Measurements from ENCODE around the gene SLC23A1. TPM values are rescaled to one million over a fixed set of nuclear protein-coding genes. Genes with fewer than 3 reads are reported as not detected.

Gene SLC23A1
- total RNA-seq, 1 donor from 2014 or later: 2.1 TPM

GRCh38 chr5:139341689-139342422, 41.2 kb downstream of the SLC23A1 start, which contains the start of gene PAIP2:
Gene PAIP2, plus strand, starts transcription at chr5:139341854. Its CDS starts 21,931 bp downstream, at chr5:139363785.
- peak within 1 kb of the TSS; percentile 100 for H3K4me3 Mint-ChIP-seq
- H3K9me3 Mint-ChIP-seq: no peaks in the 10 kb centered on the region
- TF ChIP-seq, protein P1, sequence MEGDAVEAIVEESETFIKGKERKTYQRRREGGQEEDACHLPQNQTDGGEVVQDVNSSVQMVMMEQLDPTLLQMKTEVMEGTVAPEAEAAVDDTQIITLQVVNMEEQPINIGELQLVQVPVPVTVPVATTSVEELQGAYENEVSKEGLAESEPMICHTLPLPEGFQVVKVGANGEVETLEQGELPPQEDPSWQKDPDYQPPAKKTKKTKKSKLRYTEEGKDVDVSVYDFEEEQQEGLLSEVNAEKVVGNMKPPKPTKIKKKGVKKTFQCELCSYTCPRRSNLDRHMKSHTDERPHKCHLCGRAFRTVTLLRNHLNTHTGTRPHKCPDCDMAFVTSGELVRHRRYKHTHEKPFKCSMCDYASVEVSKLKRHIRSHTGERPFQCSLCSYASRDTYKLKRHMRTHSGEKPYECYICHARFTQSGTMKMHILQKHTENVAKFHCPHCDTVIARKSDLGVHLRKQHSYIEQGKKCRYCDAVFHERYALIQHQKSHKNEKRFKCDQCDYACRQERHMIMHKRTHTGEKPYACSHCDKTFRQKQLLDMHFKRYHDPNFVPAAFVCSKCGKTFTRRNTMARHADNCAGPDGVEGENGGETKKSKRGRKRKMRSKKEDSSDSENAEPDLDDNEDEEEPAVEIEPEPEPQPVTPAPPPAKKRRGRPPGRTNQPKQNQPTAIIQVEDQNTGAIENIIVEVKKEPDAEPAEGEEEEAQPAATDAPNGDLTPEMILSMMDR (conservative IDR thresholded peaks at IDR 0.05): peak; percentile 64
- DNase-seq (ENCODE audit: extremely low spot score, unreplicated experiment): peak; percentile 97
- peaks cover 21% of the 10 kb centered on the region for H3K36me3 Mint-ChIP-seq
- H3K27me3 Mint-ChIP-seq: peaks cover 6% of the 10 kb centered on the region
- H3K27ac Mint-ChIP-seq: peak within 1 kb of the TSS; percentile 99
- peaks cover 34% of the 10 kb centered on the region for H3K4me1 Mint-ChIP-seq (ENCODE audit: unreplicated experiment)

DNA sequence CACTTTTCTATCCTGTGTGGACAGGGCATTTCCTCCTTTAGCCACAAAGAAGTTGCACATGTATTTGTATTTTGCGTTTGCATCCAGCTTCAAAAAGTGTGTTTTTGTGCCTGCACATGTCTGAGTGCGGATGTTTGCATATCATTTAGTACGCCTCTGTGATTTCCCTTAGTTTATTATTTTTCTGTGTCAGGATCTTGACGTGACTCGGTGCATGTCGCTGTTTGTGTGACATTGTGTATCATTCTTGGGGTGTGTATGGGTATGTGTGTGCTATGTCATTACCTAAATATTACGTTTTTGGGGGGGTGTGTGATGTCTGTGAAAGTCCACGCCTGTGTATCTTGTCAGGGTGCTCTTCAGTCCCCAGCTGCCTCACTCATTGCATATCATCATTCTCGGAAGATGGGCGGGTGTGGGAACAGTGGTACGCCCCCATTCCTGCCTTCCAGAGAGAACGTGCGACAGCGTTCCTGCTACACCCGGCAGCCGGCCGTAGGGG, 41.9 kb downstream of the SLC23A1 start:
- no peak for DNase-seq (ENCODE audit: extremely low spot score, unreplicated experiment)
- H3K36me3 Mint-ChIP-seq: peaks cover 21% of the 10 kb centered on the region
- H3K9me3 Mint-ChIP-seq: no peaks in the 10 kb centered on the region
- TF ChIP-seq, protein P1 (conservative IDR thresholded peaks at IDR 0.05): no peak
- peak overlapping the region; percentile 100 for H3K4me3 Mint-ChIP-seq
- peaks cover 34% of the 10 kb centered on the region for H3K4me1 Mint-ChIP-seq (ENCODE audit: unreplicated experiment)
- H3K27me3 Mint-ChIP-seq: peaks cover 6% of the 10 kb centered on the region
- H3K27ac Mint-ChIP-seq: peak overlapping the region; percentile 99

DNA sequence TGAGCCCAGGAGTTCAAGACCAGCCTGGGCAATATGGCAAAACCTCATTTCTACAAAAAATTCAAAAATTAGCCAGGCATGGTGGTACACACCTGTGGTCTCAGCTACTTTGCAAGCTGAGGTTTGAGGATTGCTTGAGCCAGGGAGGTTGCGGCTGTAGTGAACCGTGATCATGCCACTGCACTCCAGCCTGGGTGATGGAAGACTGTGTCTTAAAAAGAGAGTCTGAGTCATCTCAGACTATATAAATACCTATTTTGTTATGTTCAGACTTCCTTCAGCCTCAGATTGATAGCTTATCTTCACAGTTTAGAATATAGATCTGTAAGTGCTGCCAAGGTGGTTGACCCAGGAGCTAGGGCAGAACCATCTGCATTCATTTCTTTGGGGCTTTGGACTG, 43.0 kb downstream of the SLC23A1 start:
- Mint-ChIP-seq H3K9me3 (no peaks in the 10 kb centered on the region), H3K36me3 (peaks cover 13% of the 10 kb centered on the region), H3K27me3 (peaks cover 6% of the 10 kb centered on the region), H3K4me1 (ENCODE audit: unreplicated experiment) (peaks cover 26% of the 10 kb centered on the region), H3K27ac (no peak overlapping the region), H3K4me3 (peak overlapping the region; percentile 44)
- DNase-seq (ENCODE audit: extremely low spot score, unreplicated experiment): no peak
- TF ChIP-seq, protein P1 (conservative IDR thresholded peaks at IDR 0.05): no peak

- TF ChIP-seq, protein P1 (conservative IDR thresholded peaks at IDR 0.05): no peak
- Mint-ChIP-seq H3K36me3 (peaks cover 8% of the 10 kb centered on the region), H3K27ac (no peak overlapping the region), H3K4me3 (no peak overlapping the region), H3K9me3 (no peaks in the 10 kb centered on the region), H3K4me1 (ENCODE audit: unreplicated experiment) (no peaks in the 10 kb centered on the region), H3K27me3 (no peaks in the 10 kb centered on the region)
- no peak for DNase-seq (ENCODE audit: extremely low spot score, unreplicated experiment)
These were observed 47.3 kb downstream of the SLC23A1 start for GRCh38 chr5:139335811-139336210.

Other genes starting within 250 kb of the SLC23A1 start
- gene SIL1, start 184.9 kb downstream of the SLC23A1 start, total RNA-seq (ENCODE audit: low replicate concordance): 40.9 and 63.0 TPM in 2 replicates
- 185 and 276 TPM in 2 replicates for gene MATR3, start 89.6 kb downstream of the SLC23A1 start, total RNA-seq (ENCODE audit: low replicate concordance)
- 51.7 and 87.7 TPM in 2 replicates for gene PAIP2, start 41.4 kb downstream of the SLC23A1 start, total RNA-seq (ENCODE audit: low replicate concordance)
- gene MZB1, start 6.6 kb upstream of the SLC23A1 start, total RNA-seq (ENCODE audit: low replicate concordance): 0.22 TPM in 1 of 2 replicates, not detected in the other
- 0.69 and 1.3 TPM in 2 replicates for gene PROB1, start 11.8 kb upstream of the SLC23A1 start, total RNA-seq (ENCODE audit: low replicate concordance)
- 4.9 and 7.1 TPM in 2 replicates for gene SPATA24, start 20.8 kb upstream of the SLC23A1 start, total RNA-seq (ENCODE audit: low replicate concordance)
- 9.4 and 25.8 TPM in 2 replicates for gene DNAJC18, start 56.2 kb upstream of the SLC23A1 start, total RNA-seq (ENCODE audit: low replicate concordance)
- not detected in 2 replicates for gene ECSCR, start 79.4 kb upstream of the SLC23A1 start, total RNA-seq (ENCODE audit: low replicate concordance)
- gene SMIM33, start 87.7 kb upstream of the SLC23A1 start, total RNA-seq (ENCODE audit: low replicate concordance): not detected in 2 replicates
- 4.1 and 7.7 TPM in 2 replicates for gene STING1, start 99.5 kb upstream of the SLC23A1 start, total RNA-seq (ENCODE audit: low replicate concordance)
- 140 and 153 TPM in 2 replicates for gene UBE2D2, start 178.0 kb upstream of the SLC23A1 start, total RNA-seq (ENCODE audit: low replicate concordance)

Measured in type B pancreatic cell (in vitro differentiated cells).